ENCODE data around the gene SCAF1.

- TF ChIP-seq, protein P1, sequence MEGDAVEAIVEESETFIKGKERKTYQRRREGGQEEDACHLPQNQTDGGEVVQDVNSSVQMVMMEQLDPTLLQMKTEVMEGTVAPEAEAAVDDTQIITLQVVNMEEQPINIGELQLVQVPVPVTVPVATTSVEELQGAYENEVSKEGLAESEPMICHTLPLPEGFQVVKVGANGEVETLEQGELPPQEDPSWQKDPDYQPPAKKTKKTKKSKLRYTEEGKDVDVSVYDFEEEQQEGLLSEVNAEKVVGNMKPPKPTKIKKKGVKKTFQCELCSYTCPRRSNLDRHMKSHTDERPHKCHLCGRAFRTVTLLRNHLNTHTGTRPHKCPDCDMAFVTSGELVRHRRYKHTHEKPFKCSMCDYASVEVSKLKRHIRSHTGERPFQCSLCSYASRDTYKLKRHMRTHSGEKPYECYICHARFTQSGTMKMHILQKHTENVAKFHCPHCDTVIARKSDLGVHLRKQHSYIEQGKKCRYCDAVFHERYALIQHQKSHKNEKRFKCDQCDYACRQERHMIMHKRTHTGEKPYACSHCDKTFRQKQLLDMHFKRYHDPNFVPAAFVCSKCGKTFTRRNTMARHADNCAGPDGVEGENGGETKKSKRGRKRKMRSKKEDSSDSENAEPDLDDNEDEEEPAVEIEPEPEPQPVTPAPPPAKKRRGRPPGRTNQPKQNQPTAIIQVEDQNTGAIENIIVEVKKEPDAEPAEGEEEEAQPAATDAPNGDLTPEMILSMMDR (IDR thresholded peaks at IDR 0.05; ENCODE audit: low read length), result no peak
- TF ChIP-seq EZH2 (optimal IDR thresholded peaks at IDR 0.05; ENCODE audit: low read depth, low read length), result no peak
- TF ChIP-seq EZH2phosphoT487 (IDR thresholded peaks at IDR 0.05; ENCODE audit: low read length), result no peak
These were observed 47.6 kb upstream of the SCAF1 start for GRCh38 chr19:49594157-49594992.

Measured in MM.1S (cell line).